ENCODE data around the gene SIRT4.

GRCh38 chr12:120359128-120359527 lies 57.0 kb downstream of the SIRT4 start:
- no peak for TF ChIP-seq REST (IDR thresholded peaks at IDR 0.05; ENCODE audit: borderline replicate concordance in 1 of 2, low read depth in 1 of 2, low read length in 2 of 2)
- TF ChIP-seq REXO4 (CRISPR knock-in tag; IDR thresholded peaks at IDR 0.05; ENCODE audit: borderline replicate concordance): no peak
- no peak for TF ChIP-seq ZNF451 (CRISPR knock-in tag; IDR thresholded peaks at IDR 0.05)
- TF ChIP-seq MTF1 (CRISPR knock-in tag; IDR thresholded peaks at IDR 0.05): no peak
- no peak for TF ChIP-seq SMC3 (IDR thresholded peaks at IDR 0.05; ENCODE audit: low read length)
- no peak for TF ChIP-seq HCFC1 (IDR thresholded peaks at IDR 0.05; ENCODE audit: low read depth, low read length)
- no peak for TF ChIP-seq ZKSCAN8 (CRISPR knock-in tag; IDR thresholded peaks at IDR 0.05; ENCODE audit: borderline replicate concordance)

All from HepG2 (cell line).